ENCODE data around the gene SERPINE1.

SERPINE1 gene

GRCh38 chr7:101156866-101157589, 30.1 kb downstream of the SERPINE1 start:
- DNase-seq, result no peak

DNA sequence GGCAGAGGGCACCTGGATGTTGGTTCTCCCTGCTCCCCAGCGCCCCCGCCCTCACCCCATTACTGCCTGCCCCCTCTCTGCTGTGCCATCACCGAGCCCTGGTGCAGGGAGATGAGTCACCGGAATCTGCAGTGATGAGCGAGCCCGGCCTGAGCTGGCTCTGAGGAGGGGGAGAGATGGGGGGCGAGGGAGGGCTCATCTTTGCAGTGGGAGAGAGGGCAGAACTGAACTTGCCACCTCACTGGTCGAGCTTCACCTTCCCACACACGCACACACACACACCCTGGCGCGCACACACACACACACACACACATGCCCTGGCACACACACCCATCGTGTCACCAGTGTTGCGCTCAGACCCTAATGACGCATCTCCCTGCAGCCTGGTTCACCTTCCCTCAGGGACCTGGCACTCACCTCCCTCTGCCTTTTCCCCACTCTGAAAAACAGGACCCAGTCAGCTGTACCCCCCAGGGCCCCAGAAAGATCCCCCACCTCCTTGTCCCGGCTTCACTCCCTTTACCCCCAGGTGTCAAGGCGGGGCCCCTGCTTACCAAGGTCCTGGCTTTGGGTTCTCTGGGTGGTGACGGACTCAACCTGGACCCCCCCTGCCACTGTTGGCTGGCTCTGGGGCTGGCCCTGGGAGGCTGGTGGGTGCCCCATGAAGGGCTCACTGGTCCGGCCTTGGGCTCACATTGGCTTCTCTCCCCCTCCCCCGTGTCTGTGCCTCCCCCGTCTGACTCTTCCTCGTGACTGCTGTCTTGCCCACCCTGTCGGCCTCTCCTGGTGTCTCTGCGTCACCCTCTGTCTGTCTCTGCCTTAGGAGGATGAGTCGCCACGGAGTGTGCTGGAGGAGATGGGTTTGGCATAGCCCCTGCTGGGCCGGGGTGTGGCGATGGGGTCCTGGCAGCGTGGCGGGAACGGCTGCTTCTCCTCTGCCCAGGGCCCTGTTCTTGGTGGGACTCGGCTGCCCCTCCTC, 33.1 kb downstream of the SERPINE1 start:
- no peak for DNase-seq

DNA sequence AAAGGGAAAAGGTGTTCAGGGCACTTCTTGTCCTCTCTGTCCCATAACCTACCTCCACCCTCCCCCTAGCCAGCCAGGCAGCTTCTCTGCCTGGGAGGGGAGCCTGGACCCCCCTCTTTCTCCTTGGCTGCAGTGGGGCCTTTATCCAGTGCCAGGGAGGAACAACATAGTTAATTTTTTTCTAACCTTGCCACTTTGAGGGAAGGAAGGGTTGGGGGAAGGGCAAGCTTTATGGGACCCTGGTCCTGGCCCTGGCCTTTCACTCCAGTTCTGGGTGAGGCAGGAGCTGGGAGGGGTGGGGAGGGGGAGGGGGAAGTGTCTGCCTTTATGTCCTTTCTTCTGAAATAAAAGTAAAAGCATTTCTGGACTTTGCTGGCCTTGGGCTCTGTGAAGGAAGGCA, 34.0 kb downstream of the SERPINE1 start:
- DNase-seq, result no peak

DNA sequence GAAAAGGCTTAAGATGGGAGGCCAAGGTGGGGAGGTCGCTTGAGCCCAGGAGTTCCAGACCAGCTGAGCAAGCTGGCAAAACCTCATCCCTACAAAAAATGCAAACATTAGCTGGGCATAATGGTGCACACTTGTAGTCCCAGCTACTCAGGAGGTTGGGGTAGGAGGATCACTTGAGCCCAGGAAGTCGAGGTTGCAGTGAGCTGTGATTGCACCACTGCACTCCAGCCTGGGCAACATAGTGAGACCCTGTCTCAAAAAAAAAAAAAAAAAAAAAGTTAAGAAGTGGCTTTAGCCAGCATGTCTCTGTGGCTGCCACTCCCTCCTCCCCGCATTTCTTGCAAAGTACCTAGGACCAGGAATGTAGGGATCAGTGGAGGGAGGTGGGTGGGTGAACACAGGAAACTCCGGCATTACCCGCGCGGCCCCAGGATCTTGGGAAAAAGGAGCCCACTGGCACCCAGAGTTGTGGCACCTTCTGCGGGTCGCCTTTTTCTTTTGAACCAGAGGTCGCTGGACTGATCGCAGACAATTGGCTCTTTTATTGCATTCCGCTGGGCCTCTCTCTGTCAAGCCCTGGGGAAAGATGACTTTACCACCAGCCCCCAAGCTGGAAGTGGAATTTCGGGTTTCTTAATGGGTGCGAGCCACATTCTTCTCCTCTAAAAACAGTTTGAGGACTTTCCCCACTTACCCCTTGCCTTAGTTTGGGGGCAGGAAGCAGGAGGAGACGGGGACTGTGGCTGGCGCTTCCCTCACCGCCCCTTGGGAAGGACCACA, 35.0 kb downstream of the SERPINE1 start:
- no peak for DNase-seq

DNA sequence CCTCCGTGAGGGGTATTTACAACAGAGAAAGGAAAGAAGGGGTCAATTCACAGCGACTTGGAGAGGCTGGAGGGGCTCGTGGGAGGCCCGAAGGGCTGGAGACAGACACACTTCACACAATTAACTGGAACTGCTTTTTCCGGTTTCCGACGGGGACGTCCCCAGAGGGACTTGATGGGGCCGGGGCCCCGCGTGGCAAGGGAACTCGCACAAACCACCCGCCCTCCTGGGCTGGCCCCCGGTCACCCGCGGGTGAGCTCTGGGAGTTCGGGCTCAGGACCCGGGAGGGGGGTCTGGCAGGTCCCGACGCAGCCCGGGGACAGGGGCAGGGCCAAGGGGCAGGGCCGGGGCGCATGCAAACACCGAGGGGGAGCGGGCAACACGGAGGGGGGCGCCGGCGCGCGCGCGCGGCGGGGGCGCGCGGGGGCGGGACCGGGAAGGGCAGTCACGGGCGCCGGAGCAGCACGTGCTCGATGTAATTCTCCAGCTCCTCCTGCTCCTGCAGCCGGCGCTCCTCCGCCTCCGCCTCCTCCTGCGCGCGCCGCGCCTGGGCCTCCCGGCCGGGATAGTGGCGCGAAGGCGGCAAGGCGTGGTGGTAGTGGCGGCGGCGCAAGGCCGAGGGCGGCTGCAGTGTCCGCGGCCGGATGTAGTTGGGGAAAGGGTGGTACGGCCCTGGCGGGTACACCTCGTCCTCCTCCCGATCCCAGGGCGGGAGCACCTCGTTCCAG, 35.8 kb downstream of the SERPINE1 start:
- DNase-seq, result no peak

GRCh38 chr7:101163279-101164070, 36.6 kb downstream of the SERPINE1 start:
- no peak for DNase-seq

DNA sequence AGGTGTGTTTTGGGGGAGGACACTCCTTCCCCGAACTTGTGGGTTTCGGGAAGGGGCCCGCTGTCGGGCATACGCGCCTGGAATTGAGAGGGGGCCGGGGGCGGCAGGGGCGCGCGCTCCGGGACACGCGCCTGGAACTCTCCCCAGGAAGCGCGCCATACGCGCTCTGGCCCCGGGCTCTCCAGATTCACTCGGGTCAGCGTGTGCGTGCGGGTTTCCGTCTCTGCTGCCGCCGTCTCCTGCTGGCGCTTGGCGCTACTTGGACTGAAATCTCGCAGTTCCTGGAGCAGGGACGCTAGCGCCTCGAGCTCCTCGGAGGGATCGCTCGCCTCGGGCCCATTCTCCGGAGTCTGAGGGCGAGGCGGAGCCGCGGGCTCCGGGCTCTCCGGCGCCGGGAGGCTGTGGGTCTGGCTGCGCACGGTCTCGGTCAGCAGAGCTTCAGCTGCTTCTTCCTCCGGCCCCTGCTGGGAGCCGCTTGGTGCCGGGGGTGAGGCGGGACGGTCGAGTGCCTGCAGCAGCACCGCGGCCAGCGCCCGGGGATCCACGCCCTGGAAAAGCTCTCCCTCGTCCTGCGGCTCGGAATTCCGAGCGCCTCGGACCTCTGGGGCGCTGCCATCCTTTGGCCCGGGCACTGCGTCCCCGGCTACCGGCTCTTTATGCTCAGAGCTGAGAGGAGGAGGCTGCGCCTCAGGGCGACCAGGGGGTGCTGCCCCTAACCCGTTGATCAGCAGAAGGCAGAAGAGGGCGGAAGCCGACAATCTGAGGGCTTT, 37.4 kb downstream of the SERPINE1 start:
- no peak for DNase-seq

GRCh38 chr7:101165075-101165957, 38.4 kb downstream of the SERPINE1 start, which contains the start of gene VGF:
Gene VGF, minus strand, starts transcription at chr7:101165569. Its CDS starts 726 bp downstream, at chr7:101164843.
- peak; percentile 87 for DNase-seq

- DNase-seq, result no peak
These were observed 39.2 kb downstream of the SERPINE1 start for GRCh38 chr7:101165958-101166647.

- DNase-seq, result no peak
These were observed 39.7 kb downstream of the SERPINE1 start for GRCh38 chr7:101166648-101166908.

GRCh38 chr7:101166909-101167644, 40.2 kb downstream of the SERPINE1 start:
- DNase-seq, result no peak

DNA sequence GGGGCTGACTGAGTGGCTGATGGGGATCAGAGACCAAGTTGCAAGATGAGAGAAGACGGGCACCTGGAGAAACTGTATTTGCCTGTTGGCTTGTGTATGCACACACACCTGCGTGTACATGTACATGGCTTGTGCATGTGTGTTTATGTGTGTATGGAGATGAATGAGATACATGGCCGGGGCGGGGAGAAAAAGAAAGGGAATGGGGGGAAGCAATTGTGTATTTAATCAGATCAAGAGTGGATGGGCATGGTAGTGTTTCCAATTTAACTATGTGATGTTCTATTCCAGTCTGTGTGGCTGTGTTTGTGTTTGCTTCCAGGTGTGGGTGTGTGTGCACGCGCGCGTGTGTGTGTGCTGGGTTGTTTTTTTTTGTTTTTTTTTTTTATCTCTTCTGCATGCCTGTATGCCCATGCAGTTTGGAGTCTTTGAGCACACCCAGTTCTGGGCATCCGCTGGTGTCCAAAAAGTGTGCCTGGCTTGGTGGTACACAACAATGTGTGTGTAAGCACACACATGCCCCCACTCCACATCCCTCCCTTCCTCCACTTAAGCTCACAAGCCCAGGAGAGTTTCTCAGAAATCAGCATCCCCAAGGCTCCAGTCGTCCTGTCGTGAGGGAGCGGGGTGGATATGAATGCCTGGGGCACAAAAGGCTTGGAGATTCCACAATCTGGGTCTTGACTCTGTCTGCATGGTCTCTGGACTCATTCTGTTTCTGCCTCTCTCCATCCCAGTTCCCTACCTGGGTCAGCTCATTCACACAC, 40.9 kb downstream of the SERPINE1 start:
- DNase-seq, result no peak

GRCh38 chr7:101168412-101169049, 41.6 kb downstream of the SERPINE1 start:
- no peak for DNase-seq

DNA sequence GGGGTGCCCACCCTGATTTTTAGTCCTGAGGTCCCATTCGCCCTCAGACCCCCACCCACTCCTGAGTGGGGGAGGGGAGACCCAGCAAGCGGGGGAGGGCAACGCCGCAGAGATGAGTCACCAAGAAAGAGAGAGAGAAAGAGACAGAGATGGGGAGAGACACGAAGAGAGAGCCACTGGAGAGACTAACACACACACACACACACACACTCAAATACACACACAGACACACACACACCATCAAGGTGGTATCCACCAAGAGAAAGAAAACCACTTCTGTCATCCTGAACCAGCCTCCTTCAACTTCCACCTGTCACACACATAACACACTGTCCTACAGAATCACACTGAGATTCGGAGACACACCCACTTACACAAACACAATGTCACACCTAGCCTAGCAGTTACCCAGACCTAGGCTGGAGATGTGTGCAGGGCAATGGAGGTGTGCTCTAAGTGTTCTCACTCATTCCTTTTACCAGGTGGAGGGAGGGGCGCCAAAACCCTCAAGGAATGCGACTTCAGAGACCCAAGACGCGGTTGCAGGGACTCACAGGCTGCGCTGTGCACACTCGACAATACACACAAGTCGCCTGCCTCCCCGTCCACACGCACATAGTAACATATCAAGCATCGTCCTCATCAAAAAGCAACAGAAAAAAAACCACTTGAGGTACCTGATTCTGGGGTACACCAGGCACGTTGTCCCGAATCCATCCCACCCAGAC, 42.4 kb downstream of the SERPINE1 start:
- DNase-seq, result no peak

- peak; percentile 71 for DNase-seq
These were observed 43.1 kb downstream of the SERPINE1 start for GRCh38 chr7:101169838-101170551.
